ENCODE data around the gene JAML. TPM values are rescaled to one million over a fixed set of nuclear protein-coding genes. Genes with fewer than 3 reads are reported as not detected.

JAML gene
- total RNA-seq, 4 donors from 2014 or later: 3.2 to 15.1 (median 8.0) TPM

DNA sequence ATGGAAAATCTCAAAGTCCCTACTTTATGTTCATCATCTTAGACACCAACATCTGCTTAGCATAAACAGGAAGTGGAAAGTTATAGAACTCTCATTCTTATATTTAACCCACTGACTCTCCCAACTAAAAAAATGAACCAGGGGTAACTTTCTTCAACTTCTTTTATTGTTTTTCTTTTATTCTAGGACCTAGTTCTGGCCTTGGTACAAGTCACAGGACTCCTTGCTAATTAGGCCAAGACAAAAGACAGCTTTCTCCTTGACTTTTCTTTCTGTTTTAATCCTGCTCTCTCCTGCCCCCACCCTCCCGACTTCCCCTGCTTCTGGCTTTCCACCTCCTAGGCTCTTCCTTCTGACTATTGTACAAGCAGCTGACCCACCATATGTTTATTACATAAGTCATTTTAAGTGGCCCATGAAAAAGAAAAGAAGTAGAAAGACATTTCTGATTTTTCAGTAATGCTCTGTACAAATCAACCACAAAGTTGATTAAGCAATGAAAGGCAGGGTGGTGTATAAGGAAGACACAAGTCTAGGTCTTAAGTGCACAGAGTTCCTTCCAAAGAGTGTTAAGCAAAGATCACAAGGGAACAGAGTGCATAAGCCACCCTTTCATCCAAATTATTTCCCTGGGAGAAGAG lies 18.3 kb downstream of the JAML start:
- no peak overlapping the region for H3K4me3 ChIP-seq
- H3K36me3 ChIP-seq: no peaks in the 10 kb centered on the region
- peaks cover 9 to 54% (median 24%) of the 10 kb centered on the region in 4 donors for H3K4me1 ChIP-seq
- H3K27me3 ChIP-seq: no peaks in the 10 kb centered on the region
- in situ Hi-C loops (cut with MboI; ENCODE audit: low pct_ligation_motif_present in 1 of 4, low pct_unique_long_range_greater_than_20kb in 1 of 4, low sequenced_read_pairs in 3 of 4): loop anchor here in 1 of 4 donors (10.0 kb wide), 1 partner anchor 78 kb away; no protein-coding TSS in a partner anchor
- peak overlapping the region; percentile 14 to 65 (median 24) for H3K27ac ChIP-seq
- WGBS, 2 donors (ENCODE audit: low coverage in 1 of 2): 14 to 22% methylated on average over 1 of the region's 1 CpG
- TF ChIP-seq POLR2A (IDR thresholded peaks at IDR 0.05) (no peak), POLR2AphosphoS5 (IDR thresholded peaks at IDR 0.05) (no peak), EP300 (IDR thresholded peaks at IDR 0.05; ENCODE audit: low read depth) (no peak)
- TF ChIP-seq, protein P1, sequence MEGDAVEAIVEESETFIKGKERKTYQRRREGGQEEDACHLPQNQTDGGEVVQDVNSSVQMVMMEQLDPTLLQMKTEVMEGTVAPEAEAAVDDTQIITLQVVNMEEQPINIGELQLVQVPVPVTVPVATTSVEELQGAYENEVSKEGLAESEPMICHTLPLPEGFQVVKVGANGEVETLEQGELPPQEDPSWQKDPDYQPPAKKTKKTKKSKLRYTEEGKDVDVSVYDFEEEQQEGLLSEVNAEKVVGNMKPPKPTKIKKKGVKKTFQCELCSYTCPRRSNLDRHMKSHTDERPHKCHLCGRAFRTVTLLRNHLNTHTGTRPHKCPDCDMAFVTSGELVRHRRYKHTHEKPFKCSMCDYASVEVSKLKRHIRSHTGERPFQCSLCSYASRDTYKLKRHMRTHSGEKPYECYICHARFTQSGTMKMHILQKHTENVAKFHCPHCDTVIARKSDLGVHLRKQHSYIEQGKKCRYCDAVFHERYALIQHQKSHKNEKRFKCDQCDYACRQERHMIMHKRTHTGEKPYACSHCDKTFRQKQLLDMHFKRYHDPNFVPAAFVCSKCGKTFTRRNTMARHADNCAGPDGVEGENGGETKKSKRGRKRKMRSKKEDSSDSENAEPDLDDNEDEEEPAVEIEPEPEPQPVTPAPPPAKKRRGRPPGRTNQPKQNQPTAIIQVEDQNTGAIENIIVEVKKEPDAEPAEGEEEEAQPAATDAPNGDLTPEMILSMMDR (IDR thresholded peaks at IDR 0.05): no peak
- DNase-seq: no peak
- intact Hi-C loops (cut with DNase I; ENCODE audit: low total_unique reads): no loop called here
- no peaks in the 10 kb centered on the region for H3K9me3 ChIP-seq

- intact Hi-C loops (cut with DNase I; ENCODE audit: low total_unique reads) (no loop called here), in situ Hi-C loops (cut with MboI; ENCODE audit: low pct_ligation_motif_present in 1 of 4, low pct_unique_long_range_greater_than_20kb in 1 of 4, low sequenced_read_pairs in 3 of 4) (loop anchor here in 1 of 4 donors (10.0 kb wide), 1 partner anchor 79 kb away; no protein-coding TSS in a partner anchor)
- Histone ChIP-seq H3K27ac (peak overlapping the region; percentile 14 to 65 (median 24)), H3K4me3 (no peak overlapping the region), H3K36me3 (no peaks in the 10 kb centered on the region), H3K27me3 (no peaks in the 10 kb centered on the region), H3K9me3 (no peaks in the 10 kb centered on the region), H3K4me1 (peaks cover 7 to 47% (median 20%) of the 10 kb centered on the region in 4 donors)
- 87 to 93% methylated on average over 8 to 9 of the region's 9 CpGs for WGBS, 2 donors (ENCODE audit: low coverage in 1 of 2)
- no peak for DNase-seq
- TF ChIP-seq POLR2A (IDR thresholded peaks at IDR 0.05) (no peak), POLR2AphosphoS5 (IDR thresholded peaks at IDR 0.05) (no peak), EP300 (IDR thresholded peaks at IDR 0.05; ENCODE audit: low read depth) (no peak)
- TF ChIP-seq, protein P1 (IDR thresholded peaks at IDR 0.05): no peak
Measured at GRCh38 chr11:118205606-118206378, 19.0 kb downstream of the JAML start.

DNA sequence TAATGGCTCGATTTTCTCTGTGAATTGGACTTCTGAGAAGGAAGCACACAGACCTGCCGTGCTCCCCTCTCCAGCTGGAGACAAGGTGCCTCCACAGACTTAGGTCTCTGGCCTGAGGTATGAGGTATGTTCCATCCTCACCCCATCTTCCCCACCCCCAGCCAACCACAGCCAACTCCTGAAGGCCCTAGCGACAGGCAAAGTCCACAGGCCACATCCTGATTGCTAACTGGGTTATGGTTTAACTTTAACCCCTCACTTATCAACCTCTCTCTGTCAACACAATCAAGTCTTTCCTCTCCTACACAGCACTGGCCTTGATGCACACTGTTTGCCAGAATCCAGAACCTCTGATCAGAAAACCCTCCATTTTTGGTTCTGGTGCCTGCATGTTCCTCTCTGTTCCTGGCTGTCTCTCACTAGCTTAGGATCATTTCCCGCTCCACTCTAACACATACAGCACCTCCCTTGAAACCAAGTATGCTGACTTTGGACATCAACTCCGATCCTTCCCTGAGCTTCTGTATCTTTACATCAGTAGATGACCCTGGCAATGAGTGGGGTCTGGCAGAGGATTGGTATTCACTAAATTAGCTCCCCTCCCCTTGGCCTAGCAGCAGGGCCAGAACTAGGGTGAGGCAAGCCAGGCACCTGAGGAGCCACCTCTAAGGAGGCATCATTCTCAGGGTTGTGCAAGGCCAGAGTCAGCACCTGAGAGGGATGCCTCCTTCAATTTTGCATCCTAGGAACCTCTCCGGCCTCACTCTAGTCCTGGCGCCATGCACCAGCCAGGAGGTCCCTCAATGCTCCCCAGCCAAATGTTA lies 22.0 kb downstream of the JAML start:
- Histone ChIP-seq H3K4me3 (no peak overlapping the region), H3K27ac (peak overlapping the region; percentile 71 to 81 (median 74)), H3K27me3 (no peaks in the 10 kb centered on the region), H3K36me3 (no peaks in the 10 kb centered on the region), H3K9me3 (no peaks in the 10 kb centered on the region), H3K4me1 (peaks cover 6 to 56% (median 19%) of the 10 kb centered on the region in 4 donors)
- in situ Hi-C loops (cut with MboI; ENCODE audit: low pct_ligation_motif_present in 1 of 4, low pct_unique_long_range_greater_than_20kb in 1 of 4, low sequenced_read_pairs in 3 of 4): loop anchor here in 2 of 4 donors (5.0 to 10.0 kb wide), 2 partner anchors 82 to 154 kb away; partner anchors contain the start of gene UBE4A (in 1 of the 2)
- intact Hi-C loops (cut with DNase I; ENCODE audit: low total_unique reads): no loop called here
- peak; percentile 88 for DNase-seq
- WGBS, 2 donors (ENCODE audit: low coverage in 1 of 2): 54 to 60% methylated on average over 1 to 7 of the region's 7 CpGs
- TF ChIP-seq POLR2AphosphoS5 (IDR thresholded peaks at IDR 0.05): peak in 2 of 3 donors; percentile 40 to 64
- no peak for TF ChIP-seq POLR2A (IDR thresholded peaks at IDR 0.05)

DNA sequence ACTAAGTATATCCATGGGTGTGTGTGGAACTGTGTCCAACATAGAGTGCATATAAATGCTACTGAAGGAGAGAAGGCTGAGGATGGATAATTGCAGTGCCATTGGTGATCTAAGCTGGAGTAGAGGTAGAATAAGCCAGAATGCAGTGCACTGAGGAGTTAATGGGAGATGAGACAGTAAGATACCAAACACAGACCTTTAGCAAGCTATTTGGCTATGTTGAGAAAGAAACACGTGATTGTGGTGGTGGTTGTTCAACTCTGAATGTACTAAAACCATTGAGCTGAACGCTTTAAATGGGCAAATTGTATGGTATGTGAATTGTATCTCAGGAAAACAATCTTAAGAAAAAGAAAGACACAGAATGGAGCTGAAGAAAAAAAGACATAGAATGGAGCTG lies 22.8 kb downstream of the JAML start:
- Histone ChIP-seq H3K4me1 (peaks cover 6 to 49% (median 19%) of the 10 kb centered on the region in 4 donors), H3K36me3 (no peaks in the 10 kb centered on the region), H3K9me3 (no peaks in the 10 kb centered on the region), H3K4me3 (no peak overlapping the region), H3K27ac (peak overlapping the region; percentile 55 to 74 (median 72)), H3K27me3 (no peaks in the 10 kb centered on the region)
- intact Hi-C loops (cut with DNase I; ENCODE audit: low total_unique reads): no loop called here
- WGBS, 2 donors (ENCODE audit: low coverage in 1 of 2): 83 to 90% methylated on average over 2 of the region's 2 CpGs
- TF ChIP-seq POLR2AphosphoS5 (IDR thresholded peaks at IDR 0.05) (no peak), EP300 (IDR thresholded peaks at IDR 0.05; ENCODE audit: low read depth) (no peak), POLR2A (IDR thresholded peaks at IDR 0.05) (no peak)
- TF ChIP-seq, protein P1 (IDR thresholded peaks at IDR 0.05): no peak
- no peak for DNase-seq
- in situ Hi-C loops (cut with MboI; ENCODE audit: low pct_ligation_motif_present in 1 of 4, low pct_unique_long_range_greater_than_20kb in 1 of 4, low sequenced_read_pairs in 3 of 4): loop anchor here in 2 of 4 donors (5.0 to 10.0 kb wide), 2 partner anchors 83 to 155 kb away; partner anchors contain the start of gene UBE4A (in 1 of the 2)
